Neuron (in vitro differentiated cells): ENCODE results near the gene P3H3.

ENCODE experiments used
- H2AFZ ChIP-seq: one replicate; pipeline ENCODE4 v1.6.1; 2013; ENCODE audit warnings: low read depth, mild to moderate bottlenecking, inconsistent platforms, low read length, moderate library complexity
- H3K27me3 ChIP-seq: one replicate; pipeline ENCODE4 v1.6.1; 2013; ENCODE audit warnings: low read length; ENCODE audit not compliant: insufficient read depth
- H3K36me3 ChIP-seq: one replicate; pipeline ENCODE4 v1.6.1; 2013; ENCODE audit warnings: low read length; ENCODE audit not compliant: insufficient read depth
- H3K4me1 ChIP-seq: one replicate; pipeline ENCODE4 v1.6.1; 2013; ENCODE audit warnings: low read length; ENCODE audit not compliant: insufficient read depth
- H3K4me3 ChIP-seq: 2 replicates; pipeline ENCODE4 v1.5.1; 2013; ENCODE audit warnings: mild to moderate bottlenecking, low read length, moderate library complexity
- H3K9me3 ChIP-seq: one replicate; pipeline ENCODE4 v1.6.1; 2013; ENCODE audit warnings: low read length

P3H3 gene, protein sequence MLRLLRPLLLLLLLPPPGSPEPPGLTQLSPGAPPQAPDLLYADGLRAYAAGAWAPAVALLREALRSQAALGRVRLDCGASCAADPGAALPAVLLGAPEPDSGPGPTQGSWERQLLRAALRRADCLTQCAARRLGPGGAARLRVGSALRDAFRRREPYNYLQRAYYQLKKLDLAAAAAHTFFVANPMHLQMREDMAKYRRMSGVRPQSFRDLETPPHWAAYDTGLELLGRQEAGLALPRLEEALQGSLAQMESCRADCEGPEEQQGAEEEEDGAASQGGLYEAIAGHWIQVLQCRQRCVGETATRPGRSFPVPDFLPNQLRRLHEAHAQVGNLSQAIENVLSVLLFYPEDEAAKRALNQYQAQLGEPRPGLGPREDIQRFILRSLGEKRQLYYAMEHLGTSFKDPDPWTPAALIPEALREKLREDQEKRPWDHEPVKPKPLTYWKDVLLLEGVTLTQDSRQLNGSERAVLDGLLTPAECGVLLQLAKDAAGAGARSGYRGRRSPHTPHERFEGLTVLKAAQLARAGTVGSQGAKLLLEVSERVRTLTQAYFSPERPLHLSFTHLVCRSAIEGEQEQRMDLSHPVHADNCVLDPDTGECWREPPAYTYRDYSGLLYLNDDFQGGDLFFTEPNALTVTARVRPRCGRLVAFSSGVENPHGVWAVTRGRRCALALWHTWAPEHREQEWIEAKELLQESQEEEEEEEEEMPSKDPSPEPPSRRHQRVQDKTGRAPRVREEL

GRCh38 chr12:6827982-6828780, at the start of gene P3H3:
Gene P3H3, plus strand, starts transcription at chr12:6828407. Its CDS starts 34 bp downstream, at chr12:6828441.
- H3K4me3 ChIP-seq, result peak within 1 kb of the TSS; percentile 73
- no peaks in the 10 kb centered on the region for H3K27me3 ChIP-seq
- H3K9me3 ChIP-seq, result no peaks in the 10 kb centered on the region
- H3K4me1 ChIP-seq, result peaks cover 29% of the 10 kb centered on the region
- H3K36me3 ChIP-seq, result peaks cover 27% of the 10 kb centered on the region
- H2AFZ ChIP-seq, result peak within 1 kb of the TSS; percentile 49

DNA sequence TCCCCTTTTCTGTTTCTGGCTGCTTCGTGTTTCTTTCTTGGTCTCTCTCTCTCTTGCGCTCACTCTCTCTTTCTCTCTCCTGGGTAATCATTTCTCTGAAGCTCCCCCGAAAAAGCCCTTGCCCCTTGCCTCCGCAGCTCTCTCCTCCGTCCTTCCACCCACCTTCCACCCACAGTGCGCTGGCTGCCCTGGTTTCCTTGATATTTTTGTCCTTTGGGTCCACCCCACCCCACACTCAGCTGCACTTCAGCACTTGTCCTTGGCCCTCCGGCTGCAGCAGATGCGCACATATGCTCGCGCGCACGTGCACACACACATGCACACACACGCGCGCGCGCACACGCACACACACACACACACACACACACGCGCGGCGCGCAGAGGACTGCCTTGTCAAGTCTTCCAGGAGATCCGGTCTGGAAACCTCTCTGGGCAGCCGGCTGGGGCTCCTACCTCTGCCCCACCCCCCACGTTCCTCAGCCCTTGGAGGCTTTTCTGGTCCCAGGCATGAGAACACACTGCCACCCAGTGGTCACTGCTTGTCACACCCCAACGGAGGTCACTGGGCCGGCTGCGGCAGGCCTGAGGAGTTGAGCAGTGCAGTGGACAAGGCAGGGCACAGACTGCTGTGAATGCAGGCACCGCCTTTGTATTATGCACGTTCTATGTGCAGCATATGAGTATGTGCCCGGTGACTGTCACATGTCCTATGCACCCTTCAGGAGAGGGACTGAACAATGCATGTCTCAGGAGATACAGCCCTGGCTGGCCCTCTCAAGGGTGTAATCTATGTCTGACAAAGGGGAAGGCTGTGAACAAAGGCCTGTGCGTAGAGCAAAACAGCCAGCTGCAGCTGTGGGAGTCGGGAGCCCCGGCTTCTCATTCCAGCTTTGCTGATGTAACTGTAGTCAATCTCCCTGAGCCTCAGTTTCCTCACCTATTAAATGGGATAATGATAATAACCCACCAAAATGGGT, 49.3 kb upstream of the P3H3 start:
- Histone ChIP-seq H3K36me3 (peaks cover 16% of the 10 kb centered on the region), H3K4me1 (peaks cover 29% of the 10 kb centered on the region), H3K27me3 (no peaks in the 10 kb centered on the region), H3K9me3 (no peaks in the 10 kb centered on the region), H2AFZ (no peak overlapping the region), H3K4me3 (peak overlapping the region; percentile 22)

DNA sequence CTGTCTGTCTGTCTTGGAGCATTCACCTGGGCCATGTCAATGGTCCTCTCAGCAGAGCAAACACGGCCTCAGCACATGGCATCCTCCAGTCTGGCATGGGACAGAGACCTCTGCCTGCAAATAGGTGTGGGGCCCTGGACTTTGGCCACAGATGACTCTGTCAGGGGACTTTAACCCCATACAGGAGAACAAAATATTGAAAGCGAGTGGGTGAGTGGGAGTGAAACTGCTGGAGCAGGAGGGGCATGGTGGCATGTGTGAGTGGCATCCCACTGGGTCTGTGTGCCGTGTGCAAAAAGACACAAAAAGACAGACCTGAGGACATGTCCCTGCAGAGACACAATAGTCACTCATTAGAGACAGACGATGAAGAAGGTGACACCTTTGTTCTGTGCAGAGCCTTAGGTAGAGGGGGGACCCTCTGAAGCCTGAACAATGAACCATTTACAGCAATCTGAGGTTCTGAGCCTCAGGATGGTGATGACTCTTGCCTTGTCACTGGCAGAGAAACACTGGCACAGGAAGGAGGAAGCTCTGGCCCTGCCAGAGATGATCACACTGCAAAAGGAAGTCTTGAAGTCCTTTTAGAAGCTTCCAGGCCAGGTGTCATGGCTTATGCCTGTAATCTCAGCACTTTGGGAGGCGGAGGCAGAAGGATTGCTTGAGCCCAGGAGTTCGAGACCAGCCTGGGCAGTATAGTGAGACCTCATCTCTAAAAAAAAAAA, 48.3 kb upstream of the P3H3 start:
- no peak overlapping the region for H2AFZ ChIP-seq
- H3K27me3 ChIP-seq, result no peaks in the 10 kb centered on the region
- H3K4me1 ChIP-seq, result peaks cover 30% of the 10 kb centered on the region
- H3K9me3 ChIP-seq, result no peaks in the 10 kb centered on the region
- H3K36me3 ChIP-seq, result peaks cover 12% of the 10 kb centered on the region
- H3K4me3 ChIP-seq, result no peak overlapping the region

DNA sequence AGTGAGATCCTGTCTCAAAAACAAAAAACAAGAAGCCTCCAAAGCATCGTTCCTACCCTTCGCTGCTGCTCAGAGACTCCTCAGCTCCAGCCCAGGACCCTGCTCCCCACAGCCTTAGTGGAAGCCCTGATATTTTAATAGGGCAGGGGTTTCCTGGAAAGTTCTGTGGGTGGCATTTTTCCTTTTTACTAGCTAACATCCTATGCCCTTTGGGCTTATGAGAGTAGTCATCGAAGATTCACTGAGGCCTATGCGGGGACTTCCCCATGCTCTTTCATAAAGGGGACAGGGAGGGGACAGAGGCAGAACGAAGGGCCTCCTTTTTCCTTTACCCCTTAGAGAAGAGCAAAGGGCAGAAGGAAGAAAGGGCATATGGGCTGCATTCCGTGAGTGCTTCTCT, 47.6 kb upstream of the P3H3 start:
- H3K9me3 ChIP-seq, result no peaks in the 10 kb centered on the region
- peaks cover 6% of the 10 kb centered on the region for H3K36me3 ChIP-seq
- H2AFZ ChIP-seq, result no peak overlapping the region
- no peaks in the 10 kb centered on the region for H3K27me3 ChIP-seq
- peaks cover 30% of the 10 kb centered on the region for H3K4me1 ChIP-seq
- H3K4me3 ChIP-seq, result no peak overlapping the region

- H3K27me3 ChIP-seq, result no peaks in the 10 kb centered on the region
- H2AFZ ChIP-seq, result no peak overlapping the region
- H3K4me1 ChIP-seq, result peaks cover 39% of the 10 kb centered on the region
- H3K9me3 ChIP-seq, result no peaks in the 10 kb centered on the region
- H3K4me3 ChIP-seq, result no peak overlapping the region
- no peaks in the 10 kb centered on the region for H3K36me3 ChIP-seq
Measured at GRCh38 chr12:6782119-6782518, 46.1 kb upstream of the P3H3 start.

DNA sequence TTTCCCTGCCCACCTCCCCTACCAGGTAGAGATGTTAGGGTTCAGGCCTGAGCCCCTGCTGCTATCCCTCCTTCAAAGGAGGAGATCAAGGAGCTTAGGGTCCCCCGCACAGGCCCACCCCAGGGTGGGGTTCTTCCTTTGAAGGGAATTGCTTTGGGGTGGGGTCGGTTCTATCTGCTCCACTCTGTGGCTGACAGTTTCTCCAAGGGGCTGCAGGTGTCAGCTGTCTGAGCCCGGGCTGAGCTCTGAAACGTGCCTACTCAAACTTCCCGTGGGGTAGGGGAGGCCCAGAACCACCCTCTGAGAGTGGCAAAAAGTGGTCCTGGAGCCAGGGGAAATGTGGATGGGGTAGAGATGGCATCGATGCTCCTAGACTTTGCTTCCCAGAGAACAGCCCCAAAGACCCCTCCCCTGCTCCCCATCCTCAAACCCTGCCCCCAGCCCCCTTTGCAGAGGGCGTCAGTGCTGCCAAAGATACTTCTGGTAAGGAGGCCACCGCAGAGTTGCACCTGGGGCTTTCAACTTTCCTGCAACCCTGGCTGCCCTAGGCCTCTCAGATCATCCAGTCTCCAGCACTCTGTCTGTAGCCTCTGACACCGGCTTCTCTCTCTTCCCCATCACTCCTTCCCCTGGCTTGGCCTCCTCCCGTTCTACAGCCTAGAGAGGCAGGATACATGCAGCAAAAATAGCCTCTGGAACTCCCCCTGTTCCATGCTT, 45.2 kb upstream of the P3H3 start:
- H3K27me3 ChIP-seq, result no peaks in the 10 kb centered on the region
- no peak overlapping the region for H3K4me3 ChIP-seq
- no peaks in the 10 kb centered on the region for H3K9me3 ChIP-seq
- H3K4me1 ChIP-seq, result peaks cover 35% of the 10 kb centered on the region
- no peaks in the 10 kb centered on the region for H3K36me3 ChIP-seq
- peak overlapping the region; percentile 9 for H2AFZ ChIP-seq

- Histone ChIP-seq H3K4me3 (no peak overlapping the region), H3K36me3 (no peaks in the 10 kb centered on the region), H3K27me3 (no peaks in the 10 kb centered on the region), H2AFZ (no peak overlapping the region), H3K9me3 (no peaks in the 10 kb centered on the region), H3K4me1 (peaks cover 27% of the 10 kb centered on the region)
Measured at GRCh38 chr12:6783828-6784227, 44.4 kb upstream of the P3H3 start.

- Histone ChIP-seq H3K4me3 (no peak overlapping the region), H3K36me3 (no peaks in the 10 kb centered on the region), H3K27me3 (no peaks in the 10 kb centered on the region), H2AFZ (no peak overlapping the region), H3K9me3 (no peaks in the 10 kb centered on the region), H3K4me1 (peaks cover 24% of the 10 kb centered on the region)
Measured at GRCh38 chr12:6784296-6784695, 43.9 kb upstream of the P3H3 start.

DNA sequence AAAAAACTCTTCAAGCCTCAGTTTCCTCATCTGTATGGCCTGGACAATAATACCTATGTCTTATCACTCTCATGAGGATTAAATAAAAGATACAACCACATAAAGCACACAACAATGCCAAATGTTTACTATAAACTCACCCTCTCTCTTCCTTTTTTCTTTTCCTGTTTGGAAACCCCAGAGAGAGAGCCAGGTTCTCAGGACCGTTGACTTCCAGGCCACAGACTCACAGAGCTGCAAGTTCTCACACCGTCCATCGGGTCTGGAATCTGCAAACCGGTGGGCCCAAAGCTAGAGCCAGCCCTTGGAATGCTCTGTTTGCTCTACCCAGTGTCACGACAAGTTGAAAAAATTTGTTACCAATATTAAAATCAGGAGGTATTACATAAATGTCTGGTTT, 43.4 kb upstream of the P3H3 start:
- Histone ChIP-seq H3K27me3 (no peaks in the 10 kb centered on the region), H2AFZ (no peak overlapping the region), H3K4me3 (no peak overlapping the region)

GRCh38 chr12:6786416-6787094, 41.7 kb upstream of the P3H3 start:
- Histone ChIP-seq H3K4me1 (peaks cover 17% of the 10 kb centered on the region), H3K9me3 (no peaks in the 10 kb centered on the region)

More for the DNA sequence above, 43.4 kb upstream of the P3H3 start:
- Histone ChIP-seq H3K9me3 (no peaks in the 10 kb centered on the region), H3K36me3 (no peaks in the 10 kb centered on the region), H3K4me1 (peaks cover 19% of the 10 kb centered on the region)

GRCh38 chr12:6787309-6787708, 40.9 kb upstream of the P3H3 start:
- Histone ChIP-seq H3K9me3 (no peaks in the 10 kb centered on the region), H2AFZ (no peak overlapping the region), H3K36me3 (no peaks in the 10 kb centered on the region), H3K4me3 (no peak overlapping the region), H3K27me3 (no peaks in the 10 kb centered on the region), H3K4me1 (peaks cover 21% of the 10 kb centered on the region)

More at GRCh38 chr12:6786416-6787094, 41.7 kb upstream of the P3H3 start:
- H3K27me3 ChIP-seq, result no peaks in the 10 kb centered on the region
- H3K4me3 ChIP-seq, result no peak overlapping the region
- H3K36me3 ChIP-seq, result no peaks in the 10 kb centered on the region
- peak overlapping the region; percentile 11 for H2AFZ ChIP-seq
